Activated T-helper 17 cell treated with anti-CD3 and anti-CD28 coated beads, Interleukin-2, amount 50 U/mL, for 72 hours (primary cell): ENCODE results near the gene GRXCR2. TPM values are rescaled to one million over a fixed set of nuclear protein-coding genes. Genes with fewer than 3 reads are reported as not detected.
"Not testable (repeated sequence)": the region's sequence is repeated elsewhere in the genome, so short reads cannot be mapped to it uniquely, and the experiment has no call there.

Source experiments
- ATAC-seq: fragments of 150-1000 bp; cut with Tn5 transposase; replicated peaks from 2 replicates; pipeline ENCODE4 v1.10.0; 2021; ENCODE audit warnings: mild to moderate bottlenecking, moderate library complexity
- H3K27ac Mint-ChIP-seq: one replicate; pipeline ENCODE4 v1.8.0; 2022; ENCODE audit warnings: mixed read lengths
- H3K27me3 Mint-ChIP-seq: one replicate; pipeline ENCODE4 v1.8.0; 2022; ENCODE audit warnings: mixed read lengths
- H3K36me3 Mint-ChIP-seq: one replicate; pipeline ENCODE4 v1.8.0; 2022; ENCODE audit warnings: low read depth, mild to moderate bottlenecking, mixed read lengths
- H3K4me1 Mint-ChIP-seq: one replicate; pipeline ENCODE4 v1.8.0; 2022; ENCODE audit warnings: mixed read lengths
- H3K4me3 Mint-ChIP-seq: one replicate; pipeline ENCODE4 v1.8.0; 2022; ENCODE audit warnings: mild to moderate bottlenecking, mixed read lengths
- H3K9me3 Mint-ChIP-seq: one replicate; pipeline ENCODE4 v1.8.0; 2022; ENCODE audit warnings: mixed read lengths
- total RNA-seq, 2 donors: library from RNA; stranded (reverse); gene quantifications; one replicate each; pipeline ENCODE4 v1.2.3, GENCODE V29; 2022

Gene GRXCR2
- total RNA-seq, 2 donors from 2014 or later = not detected

DNA sequence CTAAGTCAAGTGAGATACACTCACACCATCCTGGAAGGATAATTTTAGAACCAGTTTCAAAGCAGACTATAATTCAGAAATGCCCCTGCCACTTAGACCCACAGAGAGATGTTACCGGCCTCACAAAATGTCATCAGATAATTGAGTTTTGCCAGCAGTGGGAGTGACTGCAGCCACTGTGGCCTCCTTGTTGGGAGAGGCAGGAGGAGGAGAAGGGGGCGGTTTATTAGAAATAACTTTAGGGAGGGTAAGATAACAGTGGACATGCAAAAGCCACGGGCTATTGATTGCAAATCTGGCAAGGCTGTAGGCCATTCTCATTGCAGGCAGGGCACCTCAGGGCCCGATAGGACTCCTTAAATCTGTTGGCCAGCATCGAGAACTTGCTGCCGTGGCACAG lies 13.4 kb downstream of the GRXCR2 start:
- Mint-ChIP-seq H3K4me1 (no peaks in the 10 kb centered on the region), H3K4me3 (no peak overlapping the region), H3K36me3 (no peaks in the 10 kb centered on the region), H3K27ac (no peak overlapping the region), H3K27me3 (peaks cover 22% of the 10 kb centered on the region), H3K9me3 (no peaks in the 10 kb centered on the region)
- no peak for ATAC-seq

DNA sequence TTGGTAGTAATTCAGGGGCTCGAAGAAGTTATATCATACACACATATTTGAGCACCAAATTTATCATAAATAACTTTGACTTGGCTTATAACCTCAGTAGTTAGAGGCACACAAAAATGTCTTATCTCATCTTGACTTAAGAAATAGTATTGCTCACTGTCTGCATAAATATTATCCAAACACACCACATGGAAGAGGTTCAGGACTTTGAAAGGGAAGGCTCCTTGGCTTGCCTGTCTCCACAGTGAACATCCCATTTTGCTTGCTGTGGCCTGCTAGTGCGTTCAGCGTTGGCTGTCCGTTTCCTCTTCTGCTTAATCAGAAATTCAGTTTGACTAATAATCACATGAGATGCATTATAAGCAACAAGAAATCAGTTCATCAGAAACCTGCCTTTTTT lies 13.9 kb downstream of the GRXCR2 start:
- no peak for ATAC-seq
- Mint-ChIP-seq H3K4me1 (no peaks in the 10 kb centered on the region), H3K36me3 (no peaks in the 10 kb centered on the region), H3K9me3 (no peaks in the 10 kb centered on the region), H3K4me3 (no peak overlapping the region), H3K27ac (no peak overlapping the region), H3K27me3 (peaks cover 17% of the 10 kb centered on the region)

DNA sequence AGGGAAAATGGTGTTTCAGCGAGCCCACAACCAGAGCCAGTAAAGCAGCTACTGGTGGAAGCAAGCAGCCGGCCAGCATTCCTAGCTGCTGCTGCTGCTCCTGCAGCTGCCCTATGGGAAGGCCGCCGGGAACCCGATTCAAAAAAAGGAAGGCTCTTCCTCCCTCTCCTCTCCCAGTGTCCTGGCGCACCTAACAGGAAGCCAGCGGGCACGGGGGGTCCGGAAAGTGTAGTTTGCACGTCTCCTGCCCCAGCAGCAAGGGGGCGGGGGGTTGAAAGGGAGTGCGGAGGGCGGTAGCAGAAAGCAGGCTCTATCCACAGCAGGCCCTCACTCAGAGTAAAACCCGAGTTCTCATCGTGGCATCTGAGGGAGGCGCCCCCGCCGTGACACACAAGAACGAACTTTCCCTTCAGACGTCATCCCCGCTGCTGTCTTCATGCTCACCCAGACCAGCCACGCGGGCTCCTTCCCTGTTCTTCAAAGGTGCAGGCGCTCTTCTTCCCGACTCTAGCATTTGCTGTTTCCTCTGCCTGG lies 16.5 kb downstream of the GRXCR2 start:
- Mint-ChIP-seq H3K4me3 (no peak overlapping the region), H3K27ac (no peak overlapping the region), H3K9me3 (no peaks in the 10 kb centered on the region), H3K4me1 (no peaks in the 10 kb centered on the region), H3K27me3 (peaks cover 10% of the 10 kb centered on the region), H3K36me3 (no peaks in the 10 kb centered on the region)
- ATAC-seq = peak; percentile 84

DNA sequence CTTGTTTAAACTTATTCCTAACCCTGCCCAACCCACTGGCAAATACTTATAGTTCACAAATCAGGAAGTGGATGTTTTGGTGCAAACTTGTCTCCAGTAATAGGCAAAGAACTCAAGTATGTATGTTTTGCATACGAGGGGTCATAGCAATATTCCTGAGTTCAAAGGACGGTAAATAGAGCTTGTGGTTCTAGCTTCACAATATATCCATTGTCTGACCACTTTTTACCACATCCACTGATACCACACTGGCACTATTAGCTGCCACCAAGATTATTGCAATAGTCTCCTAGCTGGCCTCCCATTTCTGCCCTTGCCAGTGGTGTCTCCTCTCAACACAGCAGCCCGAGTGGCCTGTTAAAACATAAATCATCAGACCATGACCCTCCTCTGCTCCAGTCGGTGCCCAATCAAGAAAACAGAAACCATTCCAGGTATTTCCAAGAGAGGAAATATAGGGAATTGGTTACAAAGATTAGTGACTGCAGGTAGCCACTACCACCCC lies 17.0 kb downstream of the GRXCR2 start:
- no peaks in the 10 kb centered on the region for H3K36me3 Mint-ChIP-seq
- peaks cover 4% of the 10 kb centered on the region for H3K27me3 Mint-ChIP-seq
- H3K4me3 Mint-ChIP-seq = no peak overlapping the region
- no peaks in the 10 kb centered on the region for H3K4me1 Mint-ChIP-seq
- no peak for ATAC-seq
- H3K27ac Mint-ChIP-seq = no peak overlapping the region
- H3K9me3 Mint-ChIP-seq = no peaks in the 10 kb centered on the region

DNA sequence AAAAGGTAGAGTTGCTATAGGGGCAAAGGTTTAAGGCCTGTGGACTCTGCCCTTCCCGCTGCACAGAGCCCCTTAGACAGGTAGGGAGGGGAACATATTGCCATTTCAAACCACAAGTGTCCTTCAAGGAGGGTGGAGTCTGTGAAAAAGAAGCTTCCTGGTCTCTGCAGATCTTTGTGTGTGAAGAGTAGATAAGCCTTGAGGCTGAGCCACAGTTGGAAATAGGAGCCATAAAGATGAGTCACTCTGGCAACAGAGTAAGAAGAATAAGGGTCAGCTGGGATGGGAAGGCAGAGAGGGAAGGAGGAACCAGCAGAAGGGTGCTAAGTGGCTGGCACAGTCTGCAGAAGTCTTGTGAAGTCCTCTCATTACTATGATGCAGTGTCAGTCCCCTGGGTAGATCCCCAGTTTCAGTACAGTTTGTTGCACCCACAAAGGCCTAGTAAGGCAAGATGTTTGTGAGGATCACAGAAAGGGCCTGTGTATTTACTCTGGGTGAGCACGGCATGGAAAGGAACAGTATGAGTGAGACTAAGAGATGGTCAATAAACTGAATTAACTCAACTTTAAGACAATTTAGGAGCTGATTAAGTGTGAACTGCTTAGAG lies 18.1 kb downstream of the GRXCR2 start:
- H3K4me3 Mint-ChIP-seq = no peak overlapping the region
- H3K4me1 Mint-ChIP-seq = no peaks in the 10 kb centered on the region
- no peaks in the 10 kb centered on the region for H3K36me3 Mint-ChIP-seq
- no peaks in the 10 kb centered on the region for H3K9me3 Mint-ChIP-seq
- no peak overlapping the region for H3K27ac Mint-ChIP-seq
- ATAC-seq = no peak
- peaks cover 3% of the 10 kb centered on the region for H3K27me3 Mint-ChIP-seq

DNA sequence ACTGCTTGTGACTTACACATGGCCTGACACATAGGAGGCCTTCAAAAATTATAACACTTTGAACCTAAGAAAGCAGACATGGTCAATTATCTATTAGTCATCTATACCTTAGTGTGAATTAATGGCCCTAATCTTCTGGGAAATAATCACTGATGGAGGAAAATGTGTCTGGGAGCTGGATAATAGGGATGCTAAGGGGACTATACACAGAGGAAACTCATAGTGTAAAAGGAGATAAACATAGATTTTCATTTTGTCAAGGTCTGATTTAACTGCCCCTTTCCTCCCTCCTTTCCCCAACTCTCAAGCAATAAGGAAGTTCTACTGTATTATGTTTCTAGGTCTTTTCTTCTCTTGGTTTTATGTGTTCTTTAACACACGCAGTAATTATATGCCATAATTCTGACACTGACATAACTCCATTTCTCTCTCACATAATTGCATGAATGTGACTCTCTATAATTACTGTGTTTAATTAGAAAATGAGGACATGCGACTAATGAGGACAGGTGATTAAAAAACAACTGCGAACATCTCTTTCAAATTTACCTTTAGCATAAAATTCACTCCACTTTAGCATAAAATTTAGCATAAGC lies 18.9 kb downstream of the GRXCR2 start:
- no peak overlapping the region for H3K4me3 Mint-ChIP-seq
- H3K27ac Mint-ChIP-seq = no peak overlapping the region
- ATAC-seq = no peak
- no peaks in the 10 kb centered on the region for H3K27me3 Mint-ChIP-seq
- H3K4me1 Mint-ChIP-seq = no peaks in the 10 kb centered on the region
- H3K36me3 Mint-ChIP-seq = no peaks in the 10 kb centered on the region
- no peaks in the 10 kb centered on the region for H3K9me3 Mint-ChIP-seq

DNA sequence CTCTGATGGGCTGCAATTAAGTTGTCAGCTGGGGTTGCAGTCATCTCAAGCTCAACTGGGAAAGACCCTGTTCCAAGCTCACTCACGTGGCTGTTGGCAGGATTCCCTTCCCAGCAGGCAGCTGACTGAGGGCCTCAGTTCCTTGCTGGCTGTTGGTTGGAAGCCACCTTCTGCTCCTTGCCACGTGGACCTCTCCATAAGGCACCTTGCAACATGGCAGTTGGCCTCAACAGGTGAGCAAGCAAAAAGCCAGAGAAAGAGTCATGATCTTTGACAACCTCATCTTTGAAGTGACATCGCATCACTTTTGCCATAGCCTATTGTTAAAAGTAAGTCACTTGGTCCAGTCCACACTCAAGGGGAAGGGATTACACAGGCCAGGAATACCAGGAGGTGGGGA lies 19.8 kb downstream of the GRXCR2 start:
- H3K4me1 Mint-ChIP-seq = no peaks in the 10 kb centered on the region
- H3K9me3 Mint-ChIP-seq = no peaks in the 10 kb centered on the region
- no peak overlapping the region for H3K4me3 Mint-ChIP-seq
- H3K27ac Mint-ChIP-seq = no peak overlapping the region
- no peaks in the 10 kb centered on the region for H3K36me3 Mint-ChIP-seq
- peaks cover 3% of the 10 kb centered on the region for H3K27me3 Mint-ChIP-seq
- ATAC-seq = no peak

DNA sequence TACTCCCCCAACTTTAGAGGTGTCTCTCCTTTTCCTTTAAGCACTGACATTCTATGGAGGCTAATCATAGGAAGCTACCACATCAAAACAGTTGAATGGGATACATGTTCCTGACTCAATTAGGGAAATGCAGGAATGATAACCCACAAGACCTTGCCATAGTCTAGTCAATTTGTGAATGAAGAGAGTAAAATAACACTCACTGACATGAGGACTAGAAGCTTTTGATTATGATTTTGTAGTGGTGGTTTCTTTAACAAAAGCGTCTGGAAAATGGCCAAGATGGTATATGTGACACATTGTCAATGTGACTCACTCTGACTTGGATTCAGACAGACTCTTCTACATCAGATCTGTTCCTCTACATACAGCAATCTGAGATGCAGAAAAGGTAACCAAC lies 24.0 kb downstream of the GRXCR2 start:
- Mint-ChIP-seq H3K27me3 (peaks cover 3% of the 10 kb centered on the region), H3K36me3 (no peaks in the 10 kb centered on the region), H3K27ac (no peak overlapping the region), H3K4me1 (no peaks in the 10 kb centered on the region), H3K9me3 (no peaks in the 10 kb centered on the region), H3K4me3 (no peak overlapping the region)
- peak; percentile 26 for ATAC-seq

DNA sequence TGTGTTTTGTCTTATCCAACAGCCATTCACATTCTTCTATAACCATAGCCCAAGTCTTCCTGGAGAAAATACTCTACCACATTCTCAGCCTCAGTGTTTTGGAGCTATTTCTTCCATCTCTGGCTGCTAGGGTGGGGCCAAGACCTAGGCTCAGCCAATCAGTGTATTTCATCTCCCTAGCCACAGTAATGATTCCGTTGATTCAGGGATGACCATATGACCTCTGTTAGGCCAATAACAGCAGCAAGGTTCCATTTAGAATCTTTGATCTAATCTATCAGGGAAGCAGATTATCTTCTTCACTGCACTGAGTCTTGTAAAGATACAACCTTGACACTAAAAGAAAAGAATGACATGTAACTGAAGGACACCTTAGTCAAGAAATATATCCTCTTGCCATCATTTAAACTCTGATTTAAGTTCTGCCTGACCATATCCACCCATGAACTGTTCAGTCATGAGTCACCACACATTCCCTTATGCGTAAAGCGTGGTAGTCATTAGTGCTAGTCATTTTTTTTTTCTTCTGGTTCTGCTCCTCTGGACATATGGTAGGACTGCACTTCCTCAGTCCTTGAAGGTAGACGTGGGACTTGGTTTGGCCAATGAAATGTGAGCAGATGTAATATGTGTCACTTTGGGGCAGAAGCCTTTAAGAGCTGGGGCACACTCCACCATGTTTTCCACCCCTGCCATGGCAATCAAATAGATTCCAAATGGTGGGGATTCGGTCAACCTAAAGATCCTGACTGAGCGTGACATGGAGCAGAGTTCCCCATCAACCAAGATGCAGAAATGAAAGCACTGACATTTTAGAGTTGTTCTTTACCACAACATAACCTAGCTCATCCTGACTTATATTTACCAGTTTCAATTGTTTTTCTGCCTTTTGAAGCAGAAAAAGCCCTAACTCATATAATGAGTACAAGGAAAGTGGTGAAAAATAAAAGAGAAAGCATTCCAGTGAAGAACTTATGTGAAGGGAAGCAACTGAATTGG lies 25.0 kb downstream of the GRXCR2 start:
- ATAC-seq = no peak
- Mint-ChIP-seq H3K27me3 (peaks cover 6% of the 10 kb centered on the region), H3K4me3 (no peak overlapping the region), H3K9me3 (no peaks in the 10 kb centered on the region), H3K4me1 (no peaks in the 10 kb centered on the region), H3K27ac (no peak overlapping the region), H3K36me3 (no peaks in the 10 kb centered on the region)

DNA sequence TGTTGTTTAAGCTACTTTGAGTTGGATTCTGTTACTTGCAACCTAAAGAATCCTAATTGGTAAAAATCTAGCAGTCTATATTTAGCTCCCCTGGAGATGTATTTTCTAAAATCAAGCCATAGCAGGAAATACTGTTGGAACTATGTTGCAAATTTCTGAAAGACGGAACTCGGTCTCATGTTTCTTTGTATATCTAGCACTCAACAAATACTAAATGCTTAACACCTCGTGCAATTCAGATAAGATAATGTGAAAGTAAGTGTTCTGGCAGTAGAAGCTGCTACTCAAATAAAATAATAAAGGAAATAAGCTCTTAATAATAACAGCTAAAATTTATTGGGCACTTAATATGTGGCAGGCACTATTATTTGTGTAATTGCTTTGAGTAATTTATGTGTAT lies 26.7 kb downstream of the GRXCR2 start:
- ATAC-seq = no peak
- Mint-ChIP-seq H3K36me3 (no peaks in the 10 kb centered on the region), H3K4me1 (no peaks in the 10 kb centered on the region), H3K4me3 (no peak overlapping the region), H3K27me3 (peaks cover 9% of the 10 kb centered on the region), H3K27ac (no peak overlapping the region), H3K9me3 (no peaks in the 10 kb centered on the region)

DNA sequence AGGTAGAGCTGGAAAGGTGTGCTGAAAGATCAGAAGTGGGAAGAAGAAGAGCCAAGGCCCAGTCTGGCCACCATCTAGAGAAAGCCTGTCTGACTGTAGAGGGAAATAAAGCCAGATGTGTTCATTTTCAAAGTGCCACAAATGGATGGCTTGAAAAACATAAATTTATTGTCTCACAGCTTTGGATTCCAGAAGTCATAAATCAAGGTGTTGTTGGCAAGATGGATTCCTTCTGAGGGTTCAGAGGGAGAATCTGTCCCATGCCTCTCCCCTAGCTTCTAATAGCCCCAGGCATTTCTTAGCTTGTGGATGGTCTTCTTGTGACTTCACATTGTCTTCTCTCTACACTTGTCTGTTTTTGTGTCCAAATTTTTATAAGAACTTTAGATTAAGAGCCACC lies 31.5 kb downstream of the GRXCR2 start:
- Mint-ChIP-seq H3K27me3 (peaks cover 10% of the 10 kb centered on the region), H3K4me1 (peaks cover 6% of the 10 kb centered on the region), H3K36me3 (no peaks in the 10 kb centered on the region), H3K9me3 (no peaks in the 10 kb centered on the region), H3K4me3 (no peak overlapping the region), H3K27ac (no peak overlapping the region)
- ATAC-seq = no peak

DNA sequence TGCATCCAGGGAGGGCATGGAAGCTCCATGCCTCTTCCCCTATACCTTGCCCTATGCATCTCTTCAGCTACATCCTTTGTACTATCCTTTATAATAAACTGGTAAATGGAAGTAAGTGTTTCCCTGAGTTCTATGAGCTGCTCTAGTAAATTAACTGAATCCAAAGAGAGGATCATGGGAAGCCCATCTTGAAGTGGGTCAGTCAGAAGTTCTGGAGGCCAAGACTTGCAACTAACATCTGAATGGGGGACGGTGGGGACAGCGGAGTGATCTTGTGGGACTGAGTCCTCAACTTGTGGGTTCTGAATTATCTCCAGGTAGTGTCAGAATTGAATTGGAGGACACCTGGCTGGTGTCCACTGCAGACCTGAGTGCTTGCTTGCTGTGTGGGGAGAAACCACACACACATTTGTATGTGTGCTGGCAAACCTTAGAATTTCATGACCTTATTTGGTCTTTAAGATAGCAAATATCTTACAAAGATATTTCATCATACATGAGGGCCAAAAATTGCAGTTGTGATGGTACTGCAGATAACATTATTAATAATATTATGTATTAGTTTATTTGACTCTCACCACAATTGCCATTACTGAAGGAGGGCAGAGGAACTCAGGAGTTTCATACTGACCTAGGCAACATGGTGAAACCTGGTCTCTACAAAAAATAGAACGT lies 32.2 kb downstream of the GRXCR2 start:
- ATAC-seq = no peak
- no peaks in the 10 kb centered on the region for H3K36me3 Mint-ChIP-seq
- peaks cover 6% of the 10 kb centered on the region for H3K4me1 Mint-ChIP-seq
- H3K27ac Mint-ChIP-seq = no peak overlapping the region
- no peaks in the 10 kb centered on the region for H3K9me3 Mint-ChIP-seq
- H3K4me3 Mint-ChIP-seq = no peak overlapping the region
- peaks cover 10% of the 10 kb centered on the region for H3K27me3 Mint-ChIP-seq

DNA sequence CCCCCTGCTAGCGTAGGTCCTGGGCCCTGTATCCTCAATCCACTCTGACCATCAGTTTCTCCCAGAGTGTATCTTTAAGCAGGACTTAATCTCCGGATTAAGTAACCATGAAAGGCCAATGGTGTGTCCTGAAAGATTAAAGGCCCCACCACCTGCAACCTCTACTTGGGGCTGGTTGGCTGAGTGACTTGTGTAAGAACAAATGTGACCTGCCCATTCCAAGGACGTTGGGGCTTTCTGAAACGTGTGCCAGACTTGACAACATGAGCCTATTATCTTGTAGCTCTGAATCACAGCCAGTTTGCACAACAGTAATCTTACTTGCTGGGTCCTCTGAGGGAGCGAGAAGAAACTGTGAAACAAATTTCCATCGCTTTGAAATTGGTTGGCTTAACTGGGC lies 34.5 kb downstream of the GRXCR2 start:
- Mint-ChIP-seq H3K36me3 (no peaks in the 10 kb centered on the region), H3K4me1 (peaks cover 11% of the 10 kb centered on the region), H3K9me3 (no peaks in the 10 kb centered on the region), H3K4me3 (no peak overlapping the region), H3K27me3 (peaks cover 14% of the 10 kb centered on the region), H3K27ac (no peak overlapping the region)
- no peak for ATAC-seq

DNA sequence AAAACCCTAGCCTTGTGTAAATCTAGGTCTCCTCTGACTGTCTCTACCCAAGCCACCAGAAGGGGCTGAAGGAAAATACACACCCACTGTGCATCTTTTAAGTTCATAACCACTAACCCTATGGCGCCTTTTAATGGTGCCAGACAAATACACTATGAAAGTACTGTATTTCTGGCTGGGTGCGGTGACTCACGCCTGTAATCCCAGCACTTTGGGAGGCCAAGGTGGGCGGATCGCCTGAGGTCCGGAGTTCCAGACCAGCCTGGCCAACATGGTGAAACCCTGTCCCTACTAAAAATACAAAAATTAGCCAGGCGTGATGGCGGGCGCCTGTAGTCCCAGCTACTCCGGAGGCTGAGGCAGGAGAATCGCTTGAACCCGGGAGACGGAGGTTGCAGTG lies 36.6 kb downstream of the GRXCR2 start:
- not testable (repeated sequence) for H3K9me3 Mint-ChIP-seq, ATAC-seq, H3K36me3 Mint-ChIP-seq, H3K27me3 Mint-ChIP-seq
- H3K4me1 Mint-ChIP-seq = peaks cover 11% of the 10 kb centered on the region
- peak overlapping the region; percentile 71 for H3K27ac Mint-ChIP-seq
- peak overlapping the region; percentile 77 for H3K4me3 Mint-ChIP-seq
